Nucleus accumbens (tissue), 56 donors: ENCODE data around the gene POU1F1.
"Not testable (repeated sequence)": the region's sequence is repeated elsewhere in the genome, so short reads cannot be mapped to it uniquely, and the experiment has no call there.

Source experiments
- DNase-seq, 56 donors: peaks; one replicate each; lab custom pipeline; 2025; lab: John Stamatoyannopoulos, UW

The POU1F1 gene, protein sequence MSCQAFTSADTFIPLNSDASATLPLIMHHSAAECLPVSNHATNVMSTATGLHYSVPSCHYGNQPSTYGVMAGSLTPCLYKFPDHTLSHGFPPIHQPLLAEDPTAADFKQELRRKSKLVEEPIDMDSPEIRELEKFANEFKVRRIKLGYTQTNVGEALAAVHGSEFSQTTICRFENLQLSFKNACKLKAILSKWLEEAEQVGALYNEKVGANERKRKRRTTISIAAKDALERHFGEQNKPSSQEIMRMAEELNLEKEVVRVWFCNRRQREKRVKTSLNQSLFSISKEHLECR

GRCh38 chr3:87276484-87276883, at the start of gene POU1F1:
Gene POU1F1 (minus strand): TSS chr3:87276584. CDS start chr3:87276462, 122 bp downstream.
- DNase-seq = no peak

- DNase-seq = no peak
These were observed 48.2 kb upstream of the POU1F1 start for GRCh38 chr3:87324609-87325008.

- DNase-seq = no peak
These were observed 44.6 kb upstream of the POU1F1 start for GRCh38 chr3:87320756-87321626.

DNA sequence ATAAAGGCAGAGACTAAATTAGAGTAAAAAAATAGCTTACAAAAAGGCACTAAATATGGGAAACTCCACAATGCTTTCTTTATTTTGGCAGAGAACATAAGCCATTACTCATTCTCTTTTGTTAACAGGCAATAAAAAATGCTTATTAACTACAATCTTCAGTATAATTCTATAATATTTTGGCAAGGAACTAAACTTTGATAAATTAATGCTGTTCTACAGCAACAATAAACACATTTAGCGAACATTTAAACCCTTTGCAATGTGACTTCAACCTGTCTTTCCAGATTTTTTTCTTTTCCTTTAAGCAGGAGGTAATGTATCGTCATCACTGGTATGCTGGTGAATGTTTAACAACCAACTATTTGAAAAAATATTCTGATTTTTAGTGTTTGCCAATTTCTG, 42.2 kb upstream of the POU1F1 start:
- no peak for DNase-seq

GRCh38 chr3:87317779-87318178, 41.4 kb upstream of the POU1F1 start:
- no peak for DNase-seq

- DNase-seq = no peak
These were observed 37.3 kb upstream of the POU1F1 start for GRCh38 chr3:87313641-87314040.

DNA sequence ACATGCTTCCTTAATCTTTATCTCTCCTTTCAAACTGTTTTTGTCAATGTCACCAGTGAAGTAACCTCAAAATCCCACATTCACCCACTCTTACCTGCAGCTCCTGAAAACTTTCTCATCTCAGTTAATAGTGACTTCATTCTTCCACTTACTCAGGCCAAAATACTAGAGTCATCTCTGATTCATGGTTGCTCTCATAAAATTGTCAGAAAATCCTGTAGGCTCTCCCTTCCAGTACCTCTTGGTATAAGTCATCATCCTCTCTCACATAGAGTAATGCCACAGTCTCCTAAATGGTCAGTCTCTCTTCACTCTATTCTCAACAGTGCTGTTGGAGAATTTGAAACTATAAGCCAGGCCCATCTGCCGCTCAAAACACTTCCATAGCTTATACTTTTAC, 34.9 kb upstream of the POU1F1 start:
- no peak for DNase-seq

GRCh38 chr3:87309601-87310000, 33.2 kb upstream of the POU1F1 start:
- DNase-seq = no peak

GRCh38 chr3:87307805-87308204, 31.4 kb upstream of the POU1F1 start:
- DNase-seq = no peak

- no peak for DNase-seq
These were observed 29.1 kb upstream of the POU1F1 start for GRCh38 chr3:87305517-87305916.

GRCh38 chr3:87305031-87305430, 28.6 kb upstream of the POU1F1 start:
- DNase-seq = not testable (repeated sequence)

GRCh38 chr3:87298111-87298718, 21.8 kb upstream of the POU1F1 start:
- DNase-seq = no peak

DNA sequence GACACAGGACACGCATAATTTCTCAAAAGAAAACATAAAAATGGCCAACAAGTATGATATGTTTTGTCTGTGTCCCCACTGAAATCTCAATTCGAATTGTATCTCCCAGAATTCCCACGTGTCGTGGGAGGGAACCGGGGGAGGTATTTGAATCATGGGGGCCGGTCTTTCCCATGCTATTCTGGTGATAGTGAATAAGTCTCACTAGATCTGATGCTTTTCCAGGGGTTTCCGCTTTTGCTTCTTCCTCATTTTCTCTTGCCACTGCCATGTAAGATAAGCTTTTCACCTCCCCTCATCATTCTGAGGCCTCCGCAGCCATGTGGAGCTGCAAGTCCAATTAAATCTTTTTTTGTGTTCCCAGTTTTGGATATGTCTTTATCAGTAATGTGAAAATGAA, 12.1 kb upstream of the POU1F1 start:
- DNase-seq = no peak

DNA sequence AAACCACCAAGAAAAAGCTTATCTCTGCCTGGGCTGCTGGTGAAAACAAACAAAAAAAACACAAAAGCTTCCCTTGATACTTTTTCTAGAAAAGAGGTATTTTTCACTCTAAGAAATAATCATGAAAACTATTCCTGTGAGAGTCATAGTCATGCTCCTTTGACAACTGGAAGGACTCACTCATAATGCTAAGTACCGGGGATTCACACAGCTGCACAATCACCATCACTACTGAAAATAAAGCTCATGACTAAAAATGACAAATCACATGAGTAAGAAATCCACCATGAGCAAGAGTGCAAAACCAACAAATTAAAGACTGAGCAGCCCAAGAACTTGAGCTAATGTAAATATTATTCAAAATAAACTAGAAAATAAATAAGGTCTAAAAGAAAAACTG, 10.6 kb upstream of the POU1F1 start:
- no peak for DNase-seq

DNA sequence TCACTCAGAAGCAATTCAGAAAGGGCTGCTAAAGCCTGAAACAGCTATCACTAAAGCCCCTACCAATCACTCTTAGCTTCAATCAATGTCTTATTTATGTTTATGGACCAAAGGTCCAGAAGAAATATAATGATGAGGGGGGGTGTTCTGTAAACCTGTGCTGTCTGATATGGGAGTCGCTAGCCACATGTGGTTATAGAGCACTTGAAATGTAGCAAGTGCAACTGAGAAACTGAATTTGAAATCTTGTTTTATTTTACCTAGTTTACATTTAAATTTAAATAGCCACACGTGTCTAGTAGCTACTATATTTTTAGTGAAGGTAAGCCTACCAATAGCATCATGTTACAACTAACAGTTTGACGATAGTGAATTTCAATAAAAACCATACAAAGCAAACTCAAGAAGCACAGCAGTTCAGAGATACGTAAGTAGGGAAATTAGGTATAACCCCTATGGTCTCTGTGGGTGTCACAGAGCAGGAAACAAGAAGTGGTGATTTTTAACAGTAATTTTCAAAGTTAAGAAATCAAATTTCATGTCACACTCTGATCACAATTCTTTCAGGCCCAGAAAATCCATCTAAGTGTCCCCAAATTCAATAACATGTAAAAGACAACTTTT, 3.6 kb downstream of the POU1F1 start:
- no peak for DNase-seq

DNA sequence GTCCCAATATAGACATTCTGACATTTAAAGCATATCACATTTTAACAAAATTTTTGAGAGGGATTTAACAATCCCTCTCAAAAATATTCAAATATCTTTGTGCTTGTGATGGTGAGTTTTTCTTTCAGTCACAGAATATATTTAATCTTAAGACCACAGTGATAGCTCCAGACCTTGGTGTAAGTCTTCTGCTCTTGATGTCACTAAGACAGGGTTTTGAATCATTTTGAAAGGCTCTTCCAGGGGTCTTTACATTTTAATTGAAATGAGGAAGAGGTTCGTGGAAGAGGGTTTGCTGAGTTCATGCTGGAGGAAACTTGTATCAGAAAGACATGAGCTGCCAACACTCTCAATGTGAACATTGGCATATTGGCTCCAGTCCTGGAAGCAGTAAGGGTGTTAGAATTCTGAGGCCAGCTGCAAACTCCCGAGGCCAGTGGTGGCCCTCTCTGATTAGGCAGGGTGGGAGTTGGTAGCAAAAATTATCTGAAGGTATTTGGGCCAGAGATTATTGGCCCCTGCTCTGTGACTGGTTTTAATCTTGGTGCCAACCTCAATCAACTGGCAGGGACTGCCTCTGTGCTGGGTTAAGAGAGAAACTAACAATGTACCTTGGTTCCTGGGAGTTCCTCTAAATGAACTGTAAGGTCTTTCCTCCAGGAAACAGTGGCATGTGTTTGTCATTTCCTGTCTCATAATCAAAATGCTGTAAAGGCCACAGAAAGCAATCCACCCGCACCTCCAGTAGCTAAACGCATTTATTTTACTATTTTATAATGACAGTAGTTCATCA, 5.3 kb downstream of the POU1F1 start:
- DNase-seq = no peak

DNA sequence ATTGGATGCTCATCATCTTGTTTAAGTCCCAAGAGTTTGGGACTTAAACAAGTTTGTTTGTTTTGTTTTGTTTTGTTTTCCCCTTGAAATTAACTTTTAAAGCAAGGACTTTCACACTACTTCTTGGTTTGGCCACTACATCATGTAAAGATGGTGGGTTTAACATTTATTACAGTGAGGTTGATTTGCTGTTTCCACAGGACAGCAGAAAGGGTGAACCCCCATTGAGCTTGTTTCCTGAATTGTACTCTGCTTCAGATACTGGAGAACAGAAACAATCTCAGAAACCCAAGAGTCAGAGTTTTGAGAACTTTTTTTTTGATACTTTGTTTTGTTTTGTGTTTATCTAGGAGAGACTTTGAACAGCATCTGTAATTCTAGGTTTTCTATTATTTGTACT, 6.7 kb downstream of the POU1F1 start:
- DNase-seq = no peak

DNA sequence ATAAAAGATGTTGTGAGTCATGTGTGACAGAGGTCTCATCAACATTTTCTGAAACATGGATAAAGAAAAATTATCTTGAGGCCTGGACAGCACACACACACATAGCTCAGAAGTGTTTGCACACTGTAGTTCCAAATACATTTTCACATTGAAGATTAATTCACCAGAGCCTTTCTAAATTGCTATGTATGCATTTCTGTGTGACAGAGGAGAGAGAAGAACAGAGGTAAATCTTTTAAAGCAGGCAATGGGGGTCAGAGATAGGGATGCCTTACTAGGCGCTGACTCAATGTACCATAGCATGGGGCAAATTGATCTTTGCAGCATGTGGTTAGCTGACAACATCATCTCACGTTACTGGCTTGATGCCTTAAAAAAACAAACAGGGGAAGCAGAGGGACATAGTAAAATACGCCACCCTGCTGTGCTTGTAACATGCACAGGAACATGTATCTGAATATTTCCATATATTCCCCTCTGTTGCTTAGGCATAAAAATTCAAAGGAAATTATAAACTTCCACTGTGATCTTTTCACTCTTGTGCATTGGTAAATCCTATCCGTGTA, 7.7 kb downstream of the POU1F1 start:
- DNase-seq = no peak

DNA sequence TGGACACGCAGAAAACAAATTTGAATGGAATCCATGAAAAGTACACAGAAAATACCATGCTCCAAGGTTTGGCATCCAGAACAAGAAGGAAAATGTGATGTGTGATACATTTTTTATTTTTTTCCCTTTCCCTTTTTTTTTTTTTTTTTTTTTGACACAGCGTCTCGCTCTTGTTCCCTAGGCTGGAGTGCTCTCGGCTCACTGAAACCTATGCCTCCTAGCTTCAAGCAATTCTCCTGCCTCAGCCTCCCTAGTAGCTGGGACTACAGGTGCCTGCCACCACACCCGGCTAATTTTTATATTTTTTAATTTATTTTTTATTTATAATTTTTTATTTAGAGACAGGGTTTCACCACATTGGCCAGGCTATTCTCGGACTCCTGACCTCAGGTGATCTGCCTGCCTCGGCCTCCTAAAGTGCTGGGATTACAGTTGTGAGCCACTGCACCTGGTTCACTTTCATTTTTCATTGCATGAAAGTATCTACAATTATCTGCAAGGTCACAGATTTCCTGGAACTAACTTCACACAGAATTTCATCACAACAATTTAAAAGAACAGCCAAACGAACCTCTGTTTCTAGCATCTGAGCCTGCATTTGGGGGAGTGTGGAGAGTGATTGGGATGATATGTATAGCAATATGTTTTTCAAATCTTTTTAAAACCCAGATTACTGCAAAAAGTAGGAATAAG, 8.3 kb downstream of the POU1F1 start:
- DNase-seq = no peak
